Fibroblast of lung (primary cell): ENCODE results near the gene SHANK2. TPM values are rescaled to one million over a fixed set of nuclear protein-coding genes. Genes with fewer than 3 reads are reported as not detected.

Experiments used
- DNase-seq, 2 donors: peaks; one replicate each; pipeline versions ENCODE4 v3.0.0 to v3.0.0-alpha.2; 2010; ENCODE audit warnings: low read depth in 2 of 2
- H2AFZ ChIP-seq: 2 replicates; pipeline ENCODE4 v1.5.1; 2012; ENCODE audit warnings: low read length, control low read depth, inconsistent platforms
- H3K27ac ChIP-seq: 2 replicates; pipeline ENCODE4 v1.5.1; 2011; ENCODE audit warnings: low read length, control low read depth; ENCODE audit not compliant: insufficient read depth
- H3K27me3 ChIP-seq: 2 replicates; pipeline ENCODE4 v1.5.1; 2011; ENCODE audit warnings: mild to moderate bottlenecking, low read length; ENCODE audit not compliant: control insufficient read depth, insufficient read depth
- H3K36me3 ChIP-seq: 2 replicates; pipeline ENCODE4 v1.5.1; 2011; ENCODE audit warnings: low read length; ENCODE audit not compliant: control insufficient read depth, insufficient read depth
- H3K4me1 ChIP-seq: 2 replicates; pipeline ENCODE4 v1.5.1; 2011; ENCODE audit warnings: low read length; ENCODE audit not compliant: control insufficient read depth, insufficient read depth; ENCODE audit errors: extremely low read depth
- H3K4me2 ChIP-seq: 2 replicates; pipeline ENCODE4 v1.5.1; 2011; ENCODE audit warnings: low read length, control low read depth; ENCODE audit not compliant: insufficient read depth; ENCODE audit errors: extremely low read depth
- H3K4me3 ChIP-seq, 4 experiments: fragments of 200-600 bp in 1 of 4; sonication (generic) in 1 of 4; replicated peaks in 1 of 4; 2 replicates each; pipeline ENCODE4 v1.5.1; 2011 to 2016; ENCODE audit warnings: low read length in 4 of 4, low read depth in 3 of 4, mild to moderate bottlenecking in 3 of 4, control low read depth in 2 of 4, inconsistent platforms in 1 of 4, mixed read lengths in 1 of 4; ENCODE audit not compliant: insufficient read depth in 1 of 4; ENCODE audit errors: control extremely low read depth in 1 of 4
- H3K79me2 ChIP-seq: 2 replicates; pipeline ENCODE4 v1.5.1; 2012; ENCODE audit warnings: mild to moderate bottlenecking, low read length, inconsistent platforms; ENCODE audit not compliant: control insufficient read depth, insufficient read depth
- H3K9ac ChIP-seq: 2 replicates; pipeline ENCODE4 v1.5.1; 2011; ENCODE audit warnings: mild to moderate bottlenecking, low read length, control low read depth; ENCODE audit not compliant: insufficient read depth
- H3K9me3 ChIP-seq: 2 replicates; pipeline ENCODE4 v1.5.1; 2012; ENCODE audit warnings: low read depth, low read length; ENCODE audit not compliant: control insufficient read depth, insufficient read depth
- H4K20me1 ChIP-seq: 2 replicates; pipeline ENCODE4 v1.5.1; 2011; ENCODE audit warnings: low read length; ENCODE audit not compliant: control insufficient read depth, insufficient read depth; ENCODE audit errors: extremely low read depth
- EZH2 ChIP-seq: IDR thresholded peaks from 2 replicates; pipeline ENCODE4 v1.5.1; 2012; ENCODE audit warnings: low read length, control low read depth, mild to moderate bottlenecking; ENCODE audit errors: missing control alignments
- polyA plus RNA-seq, 2 donors: library from polyadenylated mRNA; depleted of rRNA in 1 of 2; stranded (reverse) in 1 of 2; unstranded in 1 of 2; fragments of >200 nt; gene quantifications; 2 replicates each; pipeline ENCODE4 v1.2.1, GENCODE V29; 2011 to 2012; ENCODE audit warnings: missing spikeins in 1 of 2
- total RNA-seq: library from RNA; depleted of rRNA; stranded (reverse); fragments of >200 nt; gene quantifications from 2 replicates; pipeline ENCODE4 v1.2.1, GENCODE V29; 2014
- TF ChIP-seq, protein P1 (sequence below), 2 donors: IDR thresholded peaks in 1 of 2; conservative IDR thresholded peaks in 1 of 2; 1 replicate in 1 of 2; 2 replicates in 1 of 2; pipeline ENCODE4 v1.5.1; 2011 to 2012; ENCODE audit warnings: low read length in 2 of 2, control low read depth in 1 of 2, inconsistent platforms in 1 of 2, low read depth in 1 of 2, mild to moderate bottlenecking in 1 of 2

Gene SHANK2
- total and polyA plus RNA-seq, 2 donors (not counting 1 experiment from before 2014, with no cell fraction given), result 3.2 to 11.6 TPM

DNA sequence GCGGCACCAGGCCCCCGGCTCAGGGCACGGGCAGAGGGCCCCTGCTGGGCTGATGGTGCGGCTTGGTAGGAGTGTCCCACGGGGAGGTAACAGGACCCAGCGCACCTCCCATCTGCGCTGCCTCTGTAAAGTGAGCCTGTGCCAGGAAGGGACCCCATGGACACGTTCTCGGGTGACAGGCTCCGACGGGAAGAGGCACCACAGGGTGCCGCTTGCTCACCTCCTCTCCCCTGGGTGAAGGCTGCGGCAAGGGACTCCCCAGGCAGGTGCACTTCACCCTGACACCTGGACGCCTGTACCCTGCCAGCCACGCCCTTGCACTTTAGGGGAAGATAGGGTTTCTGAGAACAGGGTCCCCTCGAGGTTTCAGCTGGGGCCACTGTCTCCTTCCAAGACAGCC lies 48.1 kb downstream of the SHANK2 start:
- TF ChIP-seq EZH2, result no peak
- TF ChIP-seq, protein P1, sequence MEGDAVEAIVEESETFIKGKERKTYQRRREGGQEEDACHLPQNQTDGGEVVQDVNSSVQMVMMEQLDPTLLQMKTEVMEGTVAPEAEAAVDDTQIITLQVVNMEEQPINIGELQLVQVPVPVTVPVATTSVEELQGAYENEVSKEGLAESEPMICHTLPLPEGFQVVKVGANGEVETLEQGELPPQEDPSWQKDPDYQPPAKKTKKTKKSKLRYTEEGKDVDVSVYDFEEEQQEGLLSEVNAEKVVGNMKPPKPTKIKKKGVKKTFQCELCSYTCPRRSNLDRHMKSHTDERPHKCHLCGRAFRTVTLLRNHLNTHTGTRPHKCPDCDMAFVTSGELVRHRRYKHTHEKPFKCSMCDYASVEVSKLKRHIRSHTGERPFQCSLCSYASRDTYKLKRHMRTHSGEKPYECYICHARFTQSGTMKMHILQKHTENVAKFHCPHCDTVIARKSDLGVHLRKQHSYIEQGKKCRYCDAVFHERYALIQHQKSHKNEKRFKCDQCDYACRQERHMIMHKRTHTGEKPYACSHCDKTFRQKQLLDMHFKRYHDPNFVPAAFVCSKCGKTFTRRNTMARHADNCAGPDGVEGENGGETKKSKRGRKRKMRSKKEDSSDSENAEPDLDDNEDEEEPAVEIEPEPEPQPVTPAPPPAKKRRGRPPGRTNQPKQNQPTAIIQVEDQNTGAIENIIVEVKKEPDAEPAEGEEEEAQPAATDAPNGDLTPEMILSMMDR (conservative IDR thresholded peaks at IDR 0.05 in 1 of 2, IDR thresholded peaks at IDR 0.05 in 1 of 2; ENCODE audit: low read depth in 1 of 2, low read length in 2 of 2), result no peak
- no peaks in the 10 kb centered on the region for H3K79me2 ChIP-seq
- DNase-seq, result no peak
- H3K27me3 ChIP-seq, result no peaks in the 10 kb centered on the region
- no peak overlapping the region for H3K4me3 ChIP-seq
- no peak overlapping the region for H3K27ac ChIP-seq
- no peaks in the 10 kb centered on the region for H3K4me1 ChIP-seq
- H2AFZ ChIP-seq, result no peak overlapping the region
- H3K4me2 ChIP-seq, result no peak overlapping the region
- H3K36me3 ChIP-seq, result no peaks in the 10 kb centered on the region
- H4K20me1 ChIP-seq, result no peaks in the 10 kb centered on the region
- H3K9ac ChIP-seq, result no peak overlapping the region
- H3K9me3 ChIP-seq, result no peaks in the 10 kb centered on the region

DNA sequence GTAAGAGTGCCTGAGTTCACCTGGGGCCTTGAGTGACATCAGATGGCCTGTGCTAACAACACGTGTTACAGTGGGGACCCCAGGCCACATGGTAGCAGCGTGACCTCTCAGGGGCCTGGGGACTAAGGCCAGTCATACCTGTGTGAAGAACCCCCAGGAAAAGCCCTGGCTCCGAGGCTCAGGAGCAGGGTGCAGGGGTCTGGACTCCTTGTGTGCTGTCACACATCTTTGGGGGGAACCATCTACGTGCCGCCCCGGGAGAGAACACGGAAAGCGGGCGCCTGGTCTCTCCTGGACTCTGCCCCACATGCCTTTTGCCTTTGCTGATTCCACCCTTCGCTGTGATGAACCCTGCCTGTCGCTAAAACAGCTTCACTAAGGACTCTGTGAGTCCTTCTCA lies 48.7 kb downstream of the SHANK2 start:
- Histone ChIP-seq H3K4me3 (no peak overlapping the region), H3K79me2 (no peaks in the 10 kb centered on the region), H2AFZ (no peak overlapping the region), H3K27me3 (no peaks in the 10 kb centered on the region), H3K9ac (no peak overlapping the region), H3K27ac (no peak overlapping the region), H3K4me1 (no peaks in the 10 kb centered on the region), H4K20me1 (no peaks in the 10 kb centered on the region), H3K4me2 (no peak overlapping the region), H3K9me3 (no peaks in the 10 kb centered on the region), H3K36me3 (no peaks in the 10 kb centered on the region)
- no peak for DNase-seq
- TF ChIP-seq EZH2, result no peak
- TF ChIP-seq, protein P1 (conservative IDR thresholded peaks at IDR 0.05 in 1 of 2, IDR thresholded peaks at IDR 0.05 in 1 of 2; ENCODE audit: low read depth in 1 of 2, low read length in 2 of 2), result no peak

DNA sequence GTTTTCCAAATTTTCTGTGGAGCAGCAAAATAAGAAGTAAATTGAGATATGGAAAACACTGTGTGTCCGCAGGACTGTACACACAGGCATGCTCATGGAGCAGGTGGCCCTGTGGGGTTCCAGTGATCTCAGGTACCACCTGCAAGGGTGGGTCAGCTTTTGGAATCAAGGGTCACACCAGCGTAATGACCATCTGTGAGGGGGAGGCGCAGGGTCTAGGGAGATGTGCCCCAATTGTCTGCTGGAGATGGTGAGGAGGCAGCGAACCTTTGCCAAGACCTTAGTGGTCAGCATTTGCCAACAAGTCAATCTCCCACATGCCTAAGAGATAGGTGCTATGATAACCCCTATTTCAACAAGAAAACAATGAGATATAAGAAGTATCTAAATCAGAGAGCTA lies 49.4 kb downstream of the SHANK2 start:
- H3K36me3 ChIP-seq, result no peaks in the 10 kb centered on the region
- no peak overlapping the region for H2AFZ ChIP-seq
- TF ChIP-seq EZH2, result no peak
- TF ChIP-seq, protein P1 (conservative IDR thresholded peaks at IDR 0.05 in 1 of 2, IDR thresholded peaks at IDR 0.05 in 1 of 2; ENCODE audit: low read depth in 1 of 2, low read length in 2 of 2), result no peak
- H4K20me1 ChIP-seq, result no peaks in the 10 kb centered on the region
- H3K27ac ChIP-seq, result no peak overlapping the region
- no peak overlapping the region for H3K9ac ChIP-seq
- no peak overlapping the region for H3K4me2 ChIP-seq
- no peak for DNase-seq
- H3K4me3 ChIP-seq, result no peak overlapping the region
- no peaks in the 10 kb centered on the region for H3K9me3 ChIP-seq
- H3K79me2 ChIP-seq, result no peaks in the 10 kb centered on the region
- H3K4me1 ChIP-seq, result no peaks in the 10 kb centered on the region
- no peaks in the 10 kb centered on the region for H3K27me3 ChIP-seq
